ENCODE data around the gene PSG2. TPM values are rescaled to one million over a fixed set of nuclear protein-coding genes. Genes with fewer than 3 reads are reported as not detected.
"Not testable (repeated sequence)": the region's sequence is repeated elsewhere in the genome, so short reads cannot be mapped to it uniquely, and the experiment has no call there.

Gene PSG2
- total RNA-seq, 1 donor from 2014 or later: not detected

- no peak overlapping the region for H3K27ac ChIP-seq
- DNase-seq (no peak), ATAC-seq (no peak)
- intact Hi-C loops (cut with DNase I): no loop called here
- H3K4me1 ChIP-seq: no peaks in the 10 kb centered on the region
- TF ChIP-seq CTCF (IDR thresholded peaks at IDR 0.05): no peak
- no peaks in the 10 kb centered on the region for H3K27me3 ChIP-seq
- no peaks in the 10 kb centered on the region for H3K36me3 ChIP-seq
- H3K9me3 ChIP-seq: no peaks in the 10 kb centered on the region
- H3K4me3 ChIP-seq: no peak overlapping the region
Measured at GRCh38 chr19:43028866-43029265, 53.6 kb downstream of the PSG2 start.

- H3K27ac ChIP-seq; H3K36me3 ChIP-seq; H3K4me3 ChIP-seq; intact Hi-C loops (cut with DNase I); H3K27me3 ChIP-seq; ATAC-seq; H3K9me3 ChIP-seq; H3K4me1 ChIP-seq; DNase-seq: not testable (repeated sequence)
Measured at GRCh38 chr19:43027985-43028384, 54.5 kb downstream of the PSG2 start.

GRCh38 chr19:43027061-43027460, 55.4 kb downstream of the PSG2 start:
- not testable (repeated sequence) for ATAC-seq, H3K4me1 ChIP-seq

GRCh38 chr19:43026369-43026768, 56.1 kb downstream of the PSG2 start, which contains the start of gene PSG11:
Gene PSG11, minus strand, starts transcription at chr19:43026469. Its CDS starts 97 bp downstream, at chr19:43026372.
- H3K4me3 ChIP-seq; H3K36me3 ChIP-seq; intact Hi-C loops (cut with DNase I); H3K27me3 ChIP-seq; H3K4me1 ChIP-seq; ATAC-seq; DNase-seq; H3K9me3 ChIP-seq; H3K27ac ChIP-seq: not testable (repeated sequence)

More at GRCh38 chr19:43027061-43027460, 55.4 kb downstream of the PSG2 start:
- DNase-seq; H3K9me3 ChIP-seq; H3K27me3 ChIP-seq; intact Hi-C loops (cut with DNase I); H3K4me3 ChIP-seq; H3K27ac ChIP-seq; H3K36me3 ChIP-seq: not testable (repeated sequence)

- DNase-seq; H3K4me1 ChIP-seq; H3K4me3 ChIP-seq; intact Hi-C loops (cut with DNase I); H3K27ac ChIP-seq; H3K9me3 ChIP-seq; H3K27me3 ChIP-seq; ATAC-seq; H3K36me3 ChIP-seq: not testable (repeated sequence)
Measured at GRCh38 chr19:43022098-43022497, 60.4 kb downstream of the PSG2 start.

GRCh38 chr19:43021629-43022028, 60.9 kb downstream of the PSG2 start:
- H3K4me1 ChIP-seq; intact Hi-C loops (cut with DNase I); DNase-seq; H3K27ac ChIP-seq; H3K4me3 ChIP-seq; H3K9me3 ChIP-seq; ATAC-seq; H3K36me3 ChIP-seq; H3K27me3 ChIP-seq: not testable (repeated sequence)

- H3K4me1 ChIP-seq; H3K36me3 ChIP-seq; intact Hi-C loops (cut with DNase I); H3K4me3 ChIP-seq; DNase-seq; H3K27ac ChIP-seq; H3K9me3 ChIP-seq; H3K27me3 ChIP-seq; ATAC-seq: not testable (repeated sequence)
Measured at GRCh38 chr19:43019588-43019987, 62.9 kb downstream of the PSG2 start.

Other genes starting within 250 kb of the PSG2 start
- not detected for gene PSG1, start 203.0 kb downstream of the PSG2 start, total RNA-seq
- gene PSG6, start 164.8 kb downstream of the PSG2 start, total RNA-seq: not detected
- not detected for gene PSG7, start 145.5 kb downstream of the PSG2 start, total RNA-seq
- not detected for gene PSG11, start 56.2 kb downstream of the PSG2 start, total RNA-seq
- not detected for gene PSG5, start 103.8 kb upstream of the PSG2 start, total RNA-seq
- not detected for gene PSG4, start 122.9 kb upstream of the PSG2 start, total RNA-seq
- not detected for gene PSG9, start 186.8 kb upstream of the PSG2 start, total RNA-seq